Germinal center (tissue), 1 donor: ENCODE results near the gene PLD4.

Experiments used
- DNase-seq: peaks from one replicate; pipeline ENCODE4 v3.0.0; 2012; ENCODE audit warnings: mixed read lengths, low spot score

The PLD4 gene

DNA sequence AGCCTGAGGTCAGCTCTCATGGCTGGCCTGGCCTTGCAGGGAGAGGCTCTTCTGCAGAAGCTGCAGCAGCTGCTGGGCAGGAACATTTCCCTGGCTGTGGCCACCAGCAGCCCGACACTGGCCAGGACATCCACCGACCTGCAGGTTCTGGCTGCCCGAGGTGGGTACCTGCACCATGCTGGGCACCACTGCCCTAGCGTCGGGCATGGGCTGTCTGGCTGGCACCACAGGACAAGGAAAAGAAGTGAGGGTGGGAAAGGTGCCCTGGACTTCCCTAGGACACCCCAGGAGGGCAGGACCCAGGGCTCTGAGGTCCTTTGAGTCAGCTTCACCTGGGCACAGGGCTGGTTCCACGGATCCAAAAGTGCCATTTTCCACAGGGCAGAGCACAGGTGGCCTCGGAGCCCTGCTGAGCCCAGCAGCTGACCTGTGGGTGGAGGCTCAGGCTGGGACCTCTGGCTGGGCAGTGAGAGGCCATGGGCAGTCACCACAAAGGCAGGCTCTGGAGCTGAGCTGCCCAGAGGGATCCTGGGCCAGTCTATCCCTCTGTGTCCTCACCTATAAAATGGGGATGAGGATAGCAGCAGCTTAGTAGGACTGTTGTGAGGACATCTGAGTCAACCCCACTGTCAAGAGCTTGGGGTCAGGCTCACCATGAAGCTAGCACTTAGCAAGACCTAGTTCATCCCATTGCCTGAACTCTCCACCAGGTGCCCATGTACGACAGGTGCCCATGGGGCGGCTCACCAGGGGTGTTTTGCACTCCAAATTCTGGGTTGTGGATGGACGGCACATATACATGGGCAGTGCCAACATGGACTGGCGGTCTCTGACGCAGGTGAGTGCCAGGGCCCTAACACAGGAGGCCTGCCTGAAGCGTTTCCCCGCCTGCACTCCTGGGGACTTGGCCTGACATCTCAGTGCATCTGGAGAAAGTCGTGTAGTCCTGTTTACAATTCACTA is 4.9 kb downstream of the PLD4 start:
- no peak for DNase-seq

DNA sequence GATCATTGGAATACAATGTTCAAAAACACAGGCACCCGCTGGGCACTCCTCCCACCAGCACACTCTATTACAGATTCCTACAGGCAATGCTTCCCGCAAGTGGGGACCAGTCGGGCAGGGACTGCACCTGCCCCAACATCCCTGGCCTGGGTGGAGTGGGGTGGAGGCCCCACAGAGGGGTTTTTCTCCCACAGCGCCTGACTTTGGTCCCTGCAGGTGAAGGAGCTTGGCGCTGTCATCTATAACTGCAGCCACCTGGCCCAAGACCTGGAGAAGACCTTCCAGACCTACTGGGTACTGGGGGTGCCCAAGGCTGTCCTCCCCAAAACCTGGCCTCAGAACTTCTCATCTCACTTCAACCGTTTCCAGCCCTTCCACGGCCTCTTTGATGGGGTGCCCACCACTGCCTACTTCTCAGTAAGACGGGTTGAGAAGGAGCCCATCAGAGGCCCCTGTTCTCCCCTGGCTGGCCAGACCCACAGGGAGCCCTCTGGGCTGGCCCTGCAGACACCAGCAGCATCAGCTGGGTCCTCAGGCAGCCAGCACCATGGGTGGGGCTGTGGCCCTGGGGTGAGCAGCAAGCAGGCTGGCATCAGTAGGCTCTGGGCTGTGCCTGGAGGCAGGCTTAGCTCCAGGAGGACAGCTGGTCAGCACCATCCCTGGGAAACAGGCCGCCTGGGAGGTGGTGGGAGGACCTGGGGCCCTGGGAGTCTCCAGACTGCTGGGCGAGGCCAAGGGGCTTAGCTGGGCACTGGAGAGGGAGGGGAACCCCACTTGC is 6.0 kb downstream of the PLD4 start:
- DNase-seq, result no peak

DNA sequence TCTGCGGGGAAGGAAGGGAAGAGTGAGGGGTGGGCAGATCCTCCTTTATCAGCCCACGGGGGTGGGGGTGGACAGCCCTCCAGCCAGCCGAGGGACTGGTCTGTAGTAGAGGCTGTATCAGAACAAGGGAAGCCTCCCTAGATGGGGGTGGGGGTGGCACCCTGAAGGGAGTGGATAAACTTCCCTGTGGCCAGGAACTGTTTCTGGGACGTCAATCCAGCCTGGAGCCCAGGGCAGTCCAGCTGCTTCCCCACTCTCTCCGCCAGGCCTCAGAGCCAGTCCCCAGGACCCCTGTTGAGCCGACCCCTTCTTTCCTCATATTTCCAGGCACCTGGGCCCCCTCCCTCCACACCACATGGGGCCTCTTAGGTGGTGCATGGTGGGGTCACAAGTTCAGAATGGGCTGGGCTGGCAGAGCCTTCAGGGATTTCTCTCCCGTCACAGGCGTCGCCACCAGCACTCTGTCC is 6.7 kb downstream of the PLD4 start:
- DNase-seq, result no peak

DNA sequence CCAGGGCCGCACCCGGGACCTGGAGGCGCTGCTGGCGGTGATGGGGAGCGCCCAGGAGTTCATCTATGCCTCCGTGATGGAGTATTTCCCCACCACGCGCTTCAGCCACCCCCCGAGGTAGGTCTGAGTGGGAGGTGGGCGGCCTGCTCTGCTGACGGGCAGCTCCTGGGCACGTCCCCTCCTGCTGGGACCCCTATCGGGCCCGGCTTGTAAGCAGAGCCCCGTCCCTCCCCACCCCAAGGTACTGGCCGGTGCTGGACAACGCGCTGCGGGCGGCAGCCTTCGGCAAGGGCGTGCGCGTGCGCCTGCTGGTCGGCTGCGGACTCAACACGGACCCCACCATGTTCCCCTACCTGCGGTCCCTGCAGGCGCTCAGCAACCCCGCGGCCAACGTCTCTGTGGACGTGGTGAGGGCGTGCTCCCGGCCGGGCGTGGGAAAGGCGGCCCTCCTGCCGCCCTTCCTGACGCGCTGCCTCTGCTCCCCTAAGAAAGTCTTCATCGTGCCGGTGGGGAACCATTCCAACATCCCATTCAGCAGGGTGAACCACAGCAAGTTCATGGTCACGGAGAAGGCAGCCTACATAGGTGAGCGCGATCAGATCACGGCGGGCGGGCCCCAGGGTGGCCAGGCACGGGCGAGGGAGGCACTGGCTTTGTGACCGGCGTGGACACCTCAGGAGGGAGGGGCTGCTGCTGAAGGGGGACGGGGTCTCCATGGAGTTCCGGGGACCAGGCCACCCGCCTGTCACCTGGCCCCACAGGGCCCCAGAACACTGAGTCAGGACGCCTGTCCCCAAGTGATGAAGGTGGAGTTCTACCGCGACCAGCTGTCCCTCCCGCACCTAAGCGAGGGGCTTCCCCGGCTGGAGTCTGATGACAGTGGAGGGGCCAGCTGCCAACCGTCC is 7.3 kb downstream of the PLD4 start:
- no peak for DNase-seq

DNA sequence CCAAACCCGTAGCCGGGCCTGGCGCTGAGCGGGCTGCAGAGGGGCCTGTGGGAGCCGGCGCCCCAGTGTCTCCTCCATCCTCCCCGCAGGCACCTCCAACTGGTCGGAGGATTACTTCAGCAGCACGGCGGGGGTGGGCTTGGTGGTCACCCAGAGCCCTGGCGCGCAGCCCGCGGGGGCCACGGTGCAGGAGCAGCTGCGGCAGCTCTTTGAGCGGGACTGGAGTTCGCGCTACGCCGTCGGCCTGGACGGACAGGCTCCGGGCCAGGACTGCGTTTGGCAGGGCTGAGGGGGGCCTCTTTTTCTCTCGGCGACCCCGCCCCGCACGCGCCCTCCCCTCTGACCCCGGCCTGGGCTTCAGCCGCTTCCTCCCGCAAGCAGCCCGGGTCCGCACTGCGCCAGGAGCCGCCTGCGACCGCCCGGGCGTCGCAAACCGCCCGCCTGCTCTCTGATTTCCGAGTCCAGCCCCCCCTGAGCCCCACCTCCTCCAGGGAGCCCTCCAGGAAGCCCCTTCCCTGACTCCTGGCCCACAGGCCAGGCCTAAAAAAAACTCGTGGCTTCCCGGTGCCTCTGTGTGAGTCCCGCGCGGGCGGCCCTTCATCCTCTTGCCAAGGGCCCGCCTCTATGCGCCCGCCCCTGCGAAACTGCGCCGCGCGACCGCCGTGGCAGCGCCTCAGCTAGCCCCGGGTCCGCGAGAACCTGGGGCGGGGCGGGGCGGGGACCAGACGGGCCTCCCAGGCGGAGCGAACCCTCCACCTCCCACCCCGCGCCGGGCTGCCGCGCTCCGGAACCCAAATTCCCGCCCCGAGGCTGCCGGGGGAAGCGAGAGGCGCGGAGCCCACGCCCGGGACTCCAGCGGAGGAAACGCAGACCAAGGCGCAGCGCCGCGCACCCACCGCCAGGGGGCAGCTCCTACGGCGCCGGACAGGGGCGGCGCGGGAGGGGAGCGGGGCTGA is 8.3 kb downstream of the PLD4 start:
- peak; percentile 86 for DNase-seq

DNA sequence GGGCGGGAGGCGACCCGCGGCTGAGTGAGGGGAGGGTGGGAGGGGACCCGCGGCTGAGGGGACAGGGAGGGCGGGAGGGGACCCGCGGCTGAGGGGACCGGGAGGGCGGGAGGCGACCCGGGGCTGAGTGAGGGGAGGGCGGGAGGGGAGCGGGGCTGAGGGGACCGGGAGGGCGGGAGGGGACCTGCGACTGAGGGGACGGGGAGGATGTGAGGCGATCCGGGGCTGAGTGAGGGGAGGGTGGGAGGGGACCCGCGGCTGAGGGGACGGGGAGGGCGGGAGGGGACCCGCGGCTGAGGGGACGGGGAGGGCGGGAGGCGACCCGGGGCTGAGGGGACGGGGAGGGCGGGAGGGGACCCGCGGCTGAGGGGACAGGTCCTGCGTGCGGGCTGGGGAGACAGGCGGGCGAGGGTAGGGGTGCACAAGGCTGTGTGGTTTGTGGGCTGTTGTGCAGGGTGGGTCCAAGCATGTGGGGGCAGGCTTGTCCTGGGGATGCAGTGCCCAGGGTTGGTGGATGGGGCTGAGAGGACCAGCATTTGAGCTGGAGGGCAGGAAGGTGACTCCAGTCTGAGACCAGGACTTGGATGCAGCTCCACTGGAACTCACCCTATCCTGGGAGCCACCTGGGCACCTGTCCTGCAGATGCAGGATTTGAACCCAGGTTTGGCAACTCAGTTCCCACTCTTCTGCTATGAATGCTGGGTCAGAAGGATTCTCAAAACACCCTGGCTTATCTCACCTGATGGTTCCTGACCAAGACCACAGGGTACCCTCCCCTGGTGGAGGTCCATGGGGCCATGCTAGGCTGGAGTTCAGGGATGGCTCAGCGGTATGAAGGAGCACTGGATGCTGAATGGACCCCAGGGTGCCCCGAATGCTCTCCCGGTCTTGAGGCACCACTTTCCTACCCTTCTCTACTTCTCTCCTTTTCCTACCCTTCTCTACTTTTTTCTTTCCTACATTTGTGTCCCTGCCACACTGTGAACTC is 9.4 kb downstream of the PLD4 start:
- no peak for DNase-seq

DNA sequence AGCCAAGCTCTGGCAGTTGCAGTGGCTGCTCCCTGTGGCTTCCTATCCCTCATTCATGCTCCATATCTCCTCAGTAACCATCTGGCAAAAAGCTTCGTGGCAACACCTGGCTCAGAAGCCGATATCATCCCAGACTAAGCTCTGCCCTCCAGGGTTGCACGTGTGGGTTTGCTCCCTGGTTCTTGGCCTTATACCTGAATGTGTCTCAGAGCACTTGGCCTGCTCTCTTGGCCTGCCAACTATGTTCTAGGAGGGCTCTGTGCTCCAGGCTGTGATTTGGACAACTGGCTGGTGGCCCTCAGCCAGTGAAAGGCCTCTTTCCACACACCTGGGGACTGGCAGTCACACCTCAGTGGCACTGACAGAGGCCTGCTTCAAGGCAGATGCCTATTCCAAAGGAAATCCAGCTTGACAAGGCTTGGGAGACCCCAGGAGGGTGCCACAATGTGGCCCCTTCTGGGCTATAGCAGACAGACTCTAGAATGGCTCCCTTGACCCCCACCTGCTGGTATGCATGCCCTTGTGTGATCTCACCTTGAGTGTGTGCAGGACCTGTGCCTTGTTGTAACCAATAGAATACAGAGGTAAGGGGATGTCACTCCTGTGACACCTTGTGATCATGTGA is 10.5 kb downstream of the PLD4 start:
- no peak for DNase-seq

DNA sequence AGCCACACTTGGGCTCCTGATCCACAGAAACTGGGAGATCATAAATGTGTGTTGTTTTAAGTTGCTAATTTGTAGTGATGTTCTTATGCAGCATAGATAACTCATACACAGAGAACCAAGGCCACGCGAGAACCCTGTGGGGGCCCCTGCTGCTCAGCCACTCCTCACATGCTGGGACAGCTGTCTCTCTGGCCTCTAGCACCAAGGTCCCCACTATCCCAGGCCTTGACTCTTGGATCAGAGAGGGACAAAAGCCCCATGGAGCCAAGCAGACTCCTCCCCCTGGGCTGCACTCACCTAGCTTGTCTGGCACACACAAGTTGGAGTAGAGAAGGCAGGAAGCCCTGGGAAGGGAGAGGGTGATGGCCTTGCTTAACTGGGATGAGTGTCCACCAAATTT is 11.3 kb downstream of the PLD4 start:
- no peak for DNase-seq

DNA sequence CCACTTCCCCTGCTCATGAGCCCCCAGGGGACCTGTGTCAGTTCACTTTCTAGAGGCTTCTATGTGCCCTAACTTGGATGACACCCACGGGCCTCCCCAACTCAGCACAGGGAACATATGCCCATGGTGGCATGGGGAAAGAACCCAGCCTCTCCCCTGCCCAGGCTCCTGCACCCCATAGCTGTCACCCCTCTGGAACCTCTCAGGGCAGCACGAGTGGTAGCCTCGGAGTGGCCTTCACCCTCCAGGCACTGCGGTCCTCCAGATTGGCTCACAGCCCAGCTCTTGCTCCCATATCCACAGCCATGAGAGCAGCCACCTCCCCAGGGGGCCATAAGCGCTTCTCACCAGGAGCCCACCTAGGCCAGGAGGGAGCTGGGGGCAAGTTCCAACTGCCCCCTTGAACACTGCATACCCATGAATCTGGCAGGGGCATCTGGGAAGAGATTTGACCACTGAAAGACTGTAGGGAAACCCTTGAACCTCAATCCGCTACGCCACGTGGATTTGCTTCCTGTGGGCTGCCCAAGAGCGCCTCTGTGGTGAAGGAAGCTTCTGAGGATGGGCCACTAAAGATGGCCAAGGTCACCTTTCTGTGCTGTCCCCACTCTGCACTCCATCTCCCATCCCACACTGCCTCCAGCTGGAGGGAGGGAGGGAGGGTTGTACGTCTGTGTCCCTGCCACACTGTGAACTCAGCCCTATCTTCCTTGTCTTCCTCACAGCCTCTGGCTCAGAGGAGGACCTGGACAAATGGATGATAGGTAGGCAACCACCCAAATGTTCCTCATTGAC is 11.9 kb downstream of the PLD4 start:
- no peak for DNase-seq

DNA sequence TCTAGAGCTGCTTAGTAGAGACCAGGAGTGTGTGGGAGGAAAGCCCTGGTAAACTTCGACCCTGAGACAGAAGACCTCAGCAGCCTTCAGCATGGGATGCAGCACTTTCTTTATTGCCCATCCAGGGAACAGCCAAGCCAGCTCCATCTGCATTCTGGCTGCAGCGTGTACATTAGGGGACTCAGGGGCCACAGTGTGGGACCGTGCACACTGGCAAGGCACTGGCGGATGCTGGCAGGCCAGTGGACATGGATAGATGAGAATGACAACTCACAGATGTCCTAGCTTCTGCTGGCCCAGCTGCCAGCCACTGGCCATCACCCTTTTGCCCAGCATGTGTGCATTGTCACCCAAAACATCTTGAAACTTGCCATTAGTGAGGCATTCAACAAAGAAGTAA is 12.5 kb downstream of the PLD4 start:
- no peak for DNase-seq

DNA sequence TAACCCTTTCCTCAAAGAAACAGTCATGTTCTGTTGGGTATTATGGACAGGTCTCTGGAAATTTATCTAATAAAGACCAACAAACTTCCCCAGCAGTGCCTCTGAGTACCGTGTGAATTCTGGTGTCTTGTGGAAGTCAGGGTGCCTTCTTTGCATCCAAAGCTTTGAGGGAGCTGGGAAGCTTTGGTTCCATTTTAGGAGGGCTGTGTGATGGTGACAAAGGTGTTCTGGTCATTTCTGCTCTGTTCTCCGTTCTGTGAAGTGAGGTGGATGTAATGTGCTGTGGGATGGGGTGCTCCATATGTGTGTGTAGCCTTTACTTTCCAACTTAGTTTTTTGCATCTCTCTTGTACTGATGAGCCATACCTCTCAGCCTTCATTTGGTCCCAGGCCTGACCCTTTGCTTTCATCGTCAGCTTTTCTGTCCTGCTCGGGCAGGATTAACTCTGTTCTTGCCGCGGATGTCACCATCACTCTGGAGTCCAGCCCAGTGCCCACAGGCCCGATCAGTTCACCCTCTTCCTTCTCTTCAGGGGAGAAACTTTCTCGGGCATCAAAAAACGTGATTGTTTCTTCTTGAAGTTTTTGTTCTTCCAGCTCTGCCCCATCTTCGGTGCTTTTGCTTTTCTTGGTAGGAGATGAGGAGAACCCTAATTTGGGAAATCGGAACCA is 13.2 kb downstream of the PLD4 start:
- no peak for DNase-seq

DNA sequence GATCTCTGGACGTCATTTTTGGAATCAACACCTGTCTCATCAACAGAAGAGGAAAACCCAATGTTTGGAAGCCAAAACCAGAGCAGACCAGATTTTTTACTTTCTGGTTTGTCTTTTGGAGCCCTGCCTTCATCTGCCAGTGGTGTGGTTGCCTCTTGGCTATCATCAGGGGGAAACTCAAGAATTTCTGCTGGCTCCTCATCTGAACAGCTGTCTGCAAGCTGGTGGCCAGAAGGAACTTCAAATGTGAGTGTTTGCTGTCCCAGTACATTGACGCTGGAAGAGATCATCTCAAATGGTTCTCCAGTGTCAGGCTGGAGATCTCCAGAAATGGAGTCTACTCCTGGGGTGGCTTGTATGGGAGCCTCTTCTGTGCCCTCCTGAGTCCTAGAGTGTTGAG is 13.8 kb downstream of the PLD4 start:
- DNase-seq, result no peak

DNA sequence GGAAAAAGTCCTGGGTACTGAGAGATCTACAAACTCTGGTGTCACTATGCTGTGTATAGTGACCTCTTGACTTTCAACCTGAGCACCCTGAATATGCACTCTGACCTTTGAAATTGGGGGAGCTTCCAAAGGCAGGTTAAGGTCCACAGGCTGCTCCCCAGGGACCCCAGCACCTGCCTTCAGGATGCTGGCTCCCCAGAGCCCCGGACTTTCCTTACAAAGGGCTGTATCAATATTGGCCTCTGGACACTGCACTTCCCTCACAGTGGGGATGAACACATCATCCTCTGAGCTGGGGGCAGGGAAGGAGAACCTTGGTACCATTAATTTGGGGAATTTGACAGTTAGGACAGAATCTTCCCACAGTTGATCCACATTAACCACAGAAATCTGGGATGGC is 14.3 kb downstream of the PLD4 start:
- no peak for DNase-seq

DNA sequence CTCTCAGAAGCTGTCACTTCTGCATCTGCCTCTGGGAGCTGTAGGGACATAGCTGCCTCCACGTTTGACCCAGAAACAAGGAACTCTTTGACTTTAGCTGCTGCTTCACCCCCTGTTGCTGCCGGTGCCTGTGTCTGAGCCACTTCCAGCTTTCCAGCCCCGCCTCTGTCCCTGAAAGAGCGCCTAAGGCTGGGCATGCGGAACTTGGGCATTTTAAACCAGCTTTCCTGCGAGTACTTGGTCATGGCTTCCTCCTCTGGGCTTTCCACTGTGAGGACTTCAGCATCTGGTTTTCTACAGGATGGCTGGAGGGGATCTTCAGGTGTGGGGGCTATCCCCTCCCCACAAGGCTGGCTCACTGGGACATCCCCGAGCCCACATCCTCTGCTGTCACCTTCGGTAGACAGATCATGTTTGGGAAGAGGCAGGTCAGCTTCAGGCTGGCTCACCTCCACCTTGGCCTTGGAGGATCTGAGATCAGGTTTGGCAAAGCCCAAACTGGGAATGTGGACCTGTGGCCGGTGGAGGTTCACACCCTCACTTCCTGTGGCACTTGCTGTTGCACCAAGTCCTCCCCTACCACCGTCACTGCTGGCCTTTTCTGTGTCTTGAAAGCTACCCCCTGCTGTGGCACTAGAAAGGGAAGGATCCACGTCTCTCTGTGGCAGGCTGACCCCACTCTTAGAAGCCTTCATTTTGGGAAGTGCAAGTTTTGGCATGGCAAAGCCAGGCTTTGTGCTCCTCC is 15.2 kb downstream of the PLD4 start:
- no peak for DNase-seq

DNA sequence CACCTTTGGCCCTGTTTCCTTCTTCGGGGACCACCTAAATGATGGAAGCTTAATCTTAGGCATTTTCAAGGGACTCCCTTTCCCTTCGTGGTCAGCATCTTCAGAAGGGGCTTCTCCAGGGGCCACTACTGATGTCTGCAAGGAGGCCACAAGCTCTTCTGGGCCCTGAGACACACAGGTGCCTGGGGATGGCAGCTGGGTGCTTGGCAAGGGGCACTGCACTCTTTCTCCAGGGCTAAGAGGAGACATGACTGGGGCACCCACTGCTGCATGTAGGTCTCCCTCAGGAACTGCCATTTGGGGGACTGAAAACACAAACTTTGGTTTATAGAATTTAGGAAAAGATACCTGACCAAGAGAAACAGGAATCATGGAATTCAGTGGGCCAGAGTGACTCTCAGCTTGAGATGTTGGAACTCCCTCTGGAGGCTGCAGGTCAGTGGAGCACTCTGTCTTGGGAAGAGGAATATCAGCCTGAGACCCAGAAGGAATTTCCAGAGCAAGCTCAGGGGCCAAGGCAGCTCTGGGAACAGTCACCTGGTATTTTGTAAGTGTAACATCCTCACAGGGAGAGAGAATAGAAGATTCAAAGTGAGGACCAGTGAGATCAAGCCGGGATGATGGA is 16.0 kb downstream of the PLD4 start:
- DNase-seq, result no peak

DNA sequence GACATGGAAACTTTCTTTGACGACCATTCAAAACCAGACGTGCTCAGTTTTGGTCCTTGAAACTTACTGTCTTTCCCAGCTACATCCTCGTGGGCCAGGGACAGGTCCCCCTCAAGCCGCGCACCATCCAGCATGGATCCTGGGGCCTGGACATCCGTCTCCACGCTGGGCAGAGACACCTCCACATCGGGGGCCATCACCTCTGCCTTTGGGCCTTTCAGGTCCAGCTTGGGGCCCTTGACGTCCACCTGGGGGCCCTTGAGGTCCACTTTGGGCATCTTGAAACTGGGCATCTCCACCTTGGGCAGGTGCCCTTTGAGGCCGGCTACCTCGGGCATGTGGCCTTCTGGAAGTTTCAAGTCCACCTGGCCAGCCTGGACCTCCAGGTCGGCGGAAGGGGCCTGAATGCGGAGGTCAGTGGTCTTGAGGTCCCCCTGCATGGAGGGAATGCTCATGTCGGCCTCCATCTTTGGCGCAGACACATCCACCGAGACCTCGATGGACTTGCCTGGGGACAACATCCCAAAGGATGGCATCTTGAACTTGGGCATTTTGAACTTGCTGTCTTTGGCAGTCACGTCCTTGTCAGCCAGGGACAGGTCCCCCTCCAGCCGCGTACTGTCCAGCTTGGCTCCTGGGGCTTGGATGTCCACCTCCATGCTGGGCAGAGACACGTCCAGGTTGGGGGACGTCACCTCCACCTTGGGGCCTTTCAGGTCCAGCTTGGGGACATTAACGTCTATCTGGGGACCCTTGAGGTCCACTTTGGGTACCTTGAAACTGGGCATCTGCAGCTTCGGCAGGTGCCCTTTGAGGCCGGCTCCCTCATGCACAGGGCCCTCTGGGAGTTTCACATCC is 17.1 kb downstream of the PLD4 start:
- no peak for DNase-seq
